HG03460 (cell line): ENCODE results near the gene CTNND2.
"Not testable (repeated sequence)": the region's sequence is repeated elsewhere in the genome, so short reads cannot be mapped to it uniquely, and the experiment has no call there.

Source experiments
- ATAC-seq: cut with Tn5 transposase; IDR thresholded peaks from one replicate; pipeline ENCODE4 v1.9.1; 2021; ENCODE audit not compliant: unreplicated experiment

Gene CTNND2

DNA sequence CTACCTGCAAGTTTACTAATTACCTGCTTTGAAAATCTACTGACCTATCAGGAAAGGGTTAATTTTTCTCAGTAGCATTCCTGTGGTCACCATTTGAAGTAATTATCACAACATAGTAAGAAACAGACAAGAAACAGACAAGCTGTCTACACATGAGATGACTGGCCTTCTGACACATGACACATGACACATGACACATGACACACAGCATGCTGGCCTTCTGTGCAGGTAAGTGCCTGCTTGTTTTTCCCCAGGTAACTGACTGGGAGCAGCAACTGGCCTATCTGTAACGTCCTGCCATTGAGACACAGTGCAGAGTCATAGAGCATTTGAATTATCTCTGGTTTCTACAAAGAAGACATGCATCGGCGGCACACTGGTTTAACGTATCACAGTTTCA is 222.4 kb downstream of the CTNND2 start:
- no peak for ATAC-seq

GRCh38 chr5:11679676-11680075 is 224.6 kb downstream of the CTNND2 start:
- ATAC-seq: no peak

GRCh38 chr5:11675184-11675583 is 229.1 kb downstream of the CTNND2 start:
- ATAC-seq: no peak

GRCh38 chr5:11672385-11673085 is 231.7 kb downstream of the CTNND2 start:
- ATAC-seq: no peak

DNA sequence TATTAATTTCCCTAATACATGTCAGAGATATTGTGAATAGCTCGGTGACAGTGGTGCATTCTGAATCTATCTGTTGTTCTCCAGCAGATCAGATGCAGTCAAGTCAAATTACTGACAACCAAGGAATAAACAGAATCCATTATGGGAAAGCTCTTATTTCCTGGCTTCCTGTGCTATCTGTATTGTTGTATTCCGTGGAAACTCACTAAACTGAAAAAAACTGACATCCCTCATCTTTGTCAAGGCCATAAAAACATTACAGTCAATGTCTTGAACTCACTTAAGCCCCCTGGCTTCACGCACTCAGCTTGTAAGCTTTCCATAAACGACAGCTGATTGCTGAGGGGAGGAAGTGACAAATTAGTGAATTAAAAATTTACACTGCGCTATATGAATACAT is 245.9 kb downstream of the CTNND2 start:
- ATAC-seq: no peak

GRCh38 chr5:11656916-11657315 is 247.3 kb downstream of the CTNND2 start:
- no peak for ATAC-seq

DNA sequence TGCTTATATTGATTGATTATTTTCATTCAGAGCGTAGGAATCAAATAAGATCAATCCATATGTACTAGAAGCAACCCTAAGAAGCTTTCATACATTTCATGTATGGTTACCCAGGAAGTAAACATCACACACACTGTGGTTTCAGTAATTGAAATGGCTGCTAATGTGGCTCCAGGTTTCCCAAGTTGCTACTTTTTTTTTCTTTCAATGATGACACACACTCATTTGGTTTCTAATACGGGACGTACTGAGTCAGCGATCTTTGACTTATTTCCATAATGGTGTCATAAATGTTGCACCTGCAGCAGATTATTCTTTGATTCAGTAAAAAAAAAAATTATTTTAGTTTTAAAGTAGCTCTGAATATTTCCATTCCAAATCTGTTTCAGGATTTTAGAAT is 248.6 kb downstream of the CTNND2 start:
- ATAC-seq: no peak

DNA sequence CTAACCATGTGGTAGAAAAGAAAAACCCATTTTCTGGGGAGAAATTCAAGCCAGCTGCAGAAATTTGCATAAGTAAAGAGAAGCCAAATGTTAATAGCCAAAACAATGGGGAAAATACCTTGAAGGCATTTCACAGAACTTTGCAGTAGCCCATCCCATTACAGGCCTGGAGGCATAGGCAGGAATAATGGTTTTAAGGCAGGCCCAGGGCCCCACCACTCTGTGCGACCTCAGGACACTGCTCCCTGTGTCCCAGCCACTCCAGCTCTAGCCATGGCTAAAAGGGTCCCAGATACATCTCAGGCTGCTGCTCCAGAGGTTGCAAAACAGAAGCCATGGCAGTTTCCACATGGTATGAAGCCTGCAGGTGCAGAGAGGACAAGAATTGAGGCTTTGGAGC is 253.3 kb downstream of the CTNND2 start:
- ATAC-seq: no peak

GRCh38 chr5:11646141-11646540 is 258.1 kb downstream of the CTNND2 start:
- no peak for ATAC-seq

DNA sequence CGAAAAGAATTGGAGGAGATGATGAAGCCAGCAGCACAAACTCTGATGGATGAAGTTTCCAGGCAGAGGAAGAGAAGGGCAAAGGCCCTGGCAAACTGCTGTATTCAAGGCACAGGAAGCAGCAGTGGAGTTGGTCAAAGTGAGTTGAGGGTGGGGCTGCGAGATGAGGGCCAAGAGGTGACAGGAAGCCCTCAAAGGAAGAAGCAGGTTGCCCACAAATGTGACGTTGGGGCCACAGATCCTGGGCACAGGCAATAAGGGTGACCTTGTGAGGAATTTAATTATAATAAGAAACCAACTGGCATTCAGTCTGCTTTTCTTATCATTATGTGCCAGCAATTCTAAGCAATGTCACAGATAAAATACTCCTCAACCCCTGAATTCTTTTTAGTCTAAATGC is 261.8 kb downstream of the CTNND2 start:
- no peak for ATAC-seq

DNA sequence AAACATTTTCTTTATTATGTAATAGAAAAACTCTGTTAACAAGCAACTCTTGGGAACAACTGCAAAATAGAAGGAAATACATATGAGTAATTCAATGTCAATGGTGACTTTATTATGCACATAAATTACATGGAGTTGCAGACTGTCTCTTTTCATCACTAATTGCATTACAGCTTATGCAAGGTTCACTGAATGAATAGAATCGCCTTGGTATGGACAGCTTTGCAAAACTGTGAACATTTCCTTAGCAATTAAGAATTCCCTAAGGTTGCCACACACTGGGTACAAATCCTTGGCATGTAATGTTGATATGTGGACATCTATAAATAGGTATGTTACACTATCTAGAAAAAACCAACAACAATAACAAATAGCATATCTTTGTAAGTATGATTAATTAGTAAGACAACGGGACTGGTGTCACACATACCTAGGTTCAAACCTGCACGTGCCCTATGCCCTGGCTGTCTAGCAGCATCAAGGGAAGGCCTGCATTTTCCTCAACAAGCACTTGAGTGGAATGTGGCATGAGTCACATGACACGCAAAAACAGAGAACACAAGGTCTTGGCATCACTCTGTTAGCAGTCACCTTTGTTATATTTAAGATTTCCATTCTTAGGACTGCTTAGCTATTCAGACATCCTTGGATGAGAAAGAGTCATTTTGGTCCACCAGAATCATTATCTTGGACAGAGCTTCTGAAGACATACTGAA is 263.9 kb downstream of the CTNND2 start:
- no peak for ATAC-seq

- ATAC-seq: no peak
Measured at GRCh38 chr5:11622785-11623184, 281.5 kb downstream of the CTNND2 start.

DNA sequence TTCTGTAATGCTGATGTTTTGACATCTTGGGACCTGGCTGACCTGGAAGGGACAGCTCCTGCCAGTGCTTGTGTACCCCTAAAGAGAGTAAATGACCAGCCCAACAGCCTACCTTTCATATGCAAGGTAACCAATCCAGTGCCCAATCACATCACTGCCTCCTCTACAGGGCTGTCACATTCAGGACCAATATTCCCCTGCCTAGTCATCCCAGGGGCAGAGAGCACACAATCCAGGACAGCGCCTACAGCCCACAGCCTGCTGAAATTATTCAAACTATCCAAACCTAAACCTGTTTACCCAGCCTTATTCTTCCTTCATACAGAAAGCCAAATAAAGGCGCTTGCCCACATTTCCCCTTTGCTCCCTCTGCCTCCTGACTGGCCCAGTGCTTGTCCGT is 284.1 kb downstream of the CTNND2 start:
- ATAC-seq: no peak

GRCh38 chr5:11619339-11620024 is 284.8 kb downstream of the CTNND2 start:
- no peak for ATAC-seq

DNA sequence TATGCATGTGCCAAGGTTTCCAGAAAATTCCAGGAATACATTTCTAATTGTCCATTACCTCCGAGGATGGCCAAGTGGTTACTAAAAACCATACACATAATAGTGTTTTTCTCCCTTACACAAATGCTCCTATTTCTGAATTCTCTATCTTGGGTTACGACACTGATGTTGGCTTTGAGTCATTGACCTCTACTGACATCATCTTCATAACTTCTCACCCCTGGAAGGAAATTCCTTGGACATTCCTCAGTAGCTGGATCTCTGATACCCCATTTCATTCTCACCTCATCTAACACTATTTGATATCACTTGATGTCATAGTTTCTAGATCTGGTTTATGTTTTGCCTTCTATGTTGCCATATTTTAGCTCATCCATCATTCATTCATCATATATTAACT is 287.2 kb downstream of the CTNND2 start:
- ATAC-seq: no peak

GRCh38 chr5:11616624-11617023 is 287.6 kb downstream of the CTNND2 start:
- ATAC-seq: not testable (repeated sequence)

DNA sequence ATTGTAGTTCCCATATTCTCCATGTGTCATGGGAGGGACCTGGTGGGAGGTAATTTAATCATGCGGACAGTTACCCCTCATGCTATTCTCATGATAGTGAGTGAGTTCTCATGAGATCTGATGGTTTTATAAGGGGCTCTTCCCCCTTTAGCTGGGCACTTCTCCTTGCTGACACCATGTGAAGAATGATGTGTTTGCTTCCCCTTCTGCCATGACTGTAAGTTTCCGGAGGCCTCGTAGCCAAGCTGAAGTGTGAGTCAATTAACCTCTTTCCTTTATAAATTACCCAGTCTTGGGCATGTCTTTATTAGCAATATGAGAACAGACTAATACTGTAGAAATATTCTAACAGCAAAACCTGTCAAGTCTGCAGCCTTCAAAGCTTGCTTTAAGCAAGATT is 293.2 kb downstream of the CTNND2 start:
- no peak for ATAC-seq

DNA sequence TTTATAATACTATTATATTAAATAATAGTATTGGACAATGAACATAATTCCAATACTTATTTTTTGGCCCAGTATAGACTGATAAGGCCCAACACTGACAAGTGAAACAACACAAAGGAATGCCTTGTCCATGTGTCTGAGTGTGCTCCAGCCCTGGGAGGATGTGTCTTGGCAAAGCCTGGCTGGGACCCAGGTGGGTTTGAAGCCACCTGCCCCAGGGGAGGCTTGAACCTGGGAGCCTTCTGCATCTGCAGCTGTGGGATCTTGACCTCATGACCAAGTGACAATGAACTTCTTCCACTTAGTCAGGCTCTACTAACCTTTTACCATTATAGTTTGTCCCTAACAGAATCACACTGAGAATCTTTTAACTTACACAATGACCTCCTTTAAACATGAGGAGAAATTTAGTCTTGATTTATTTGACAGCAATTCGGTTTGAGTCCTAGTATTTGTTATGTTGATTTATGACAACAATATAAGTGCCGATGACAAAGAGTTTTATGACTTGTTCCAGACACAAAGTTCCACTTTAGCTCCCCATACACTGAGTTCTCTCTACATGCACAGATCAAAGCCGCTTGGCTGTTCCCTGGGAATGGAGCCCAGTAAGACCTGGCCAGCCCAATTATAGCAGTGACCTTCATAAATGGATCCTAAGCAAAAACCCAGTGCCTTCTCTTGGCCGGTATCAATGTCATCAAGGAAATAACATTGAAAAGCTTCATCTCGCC is 294.5 kb downstream of the CTNND2 start:
- no peak for ATAC-seq

DNA sequence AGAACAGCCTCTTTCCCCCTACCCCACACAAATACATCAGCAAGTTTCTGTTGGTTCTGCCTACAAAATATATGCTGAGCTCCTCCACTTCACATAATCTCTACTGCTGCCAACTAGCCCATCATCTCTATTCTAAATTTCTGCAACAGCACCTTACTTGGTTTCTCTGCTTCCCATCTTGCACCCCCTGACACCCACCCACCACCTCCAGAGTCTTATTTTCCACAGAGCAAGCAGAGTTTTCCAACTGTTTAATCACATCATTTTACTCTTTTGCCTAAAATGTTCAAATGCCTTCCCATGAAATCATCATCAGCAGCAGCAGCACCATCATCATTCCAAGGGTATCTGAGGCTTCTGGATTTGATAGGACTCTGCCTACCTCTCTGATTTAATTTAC is 295.7 kb downstream of the CTNND2 start:
- ATAC-seq: no peak

DNA sequence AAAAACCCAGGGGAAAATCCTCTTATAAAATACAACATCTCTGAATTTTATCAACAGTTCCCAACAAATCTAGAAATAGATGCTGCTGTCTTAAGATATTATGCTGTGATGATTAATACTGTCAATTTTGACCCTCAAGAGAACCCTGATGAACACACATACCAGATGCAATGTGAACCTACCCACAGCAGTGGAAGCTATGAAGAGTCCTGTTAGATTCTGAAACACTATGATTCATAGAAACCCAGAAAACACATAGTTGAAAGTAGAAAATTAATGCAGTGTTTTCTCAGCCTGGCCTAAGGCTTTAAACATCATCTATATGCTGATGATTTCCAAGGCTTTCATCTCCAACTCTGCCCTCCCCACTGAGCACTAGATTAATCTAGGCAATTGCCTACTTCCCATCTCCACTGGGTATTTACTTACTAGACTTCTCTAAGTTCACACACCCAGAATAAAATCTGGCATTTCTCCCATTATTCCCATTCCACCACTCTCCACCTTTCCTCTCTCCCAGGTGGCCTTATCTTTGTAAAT is 296.2 kb downstream of the CTNND2 start:
- no peak for ATAC-seq

DNA sequence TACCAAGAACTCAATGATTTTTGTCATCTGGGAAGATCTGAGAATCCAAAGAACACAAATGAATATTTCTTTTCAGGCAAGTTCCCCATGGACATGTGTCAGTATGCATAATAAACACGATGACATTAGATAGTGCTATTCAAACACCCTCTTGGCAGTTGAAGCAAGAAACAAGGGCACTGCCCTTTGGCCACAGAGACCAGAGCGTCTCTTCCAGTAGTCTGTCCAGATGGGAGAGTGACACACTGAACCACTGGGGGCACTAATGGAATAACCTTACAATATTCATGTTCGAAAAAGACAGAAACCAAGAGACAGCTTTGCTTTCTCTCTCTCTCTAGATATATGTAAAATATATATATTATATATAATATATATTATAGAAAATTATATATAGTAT is 301.9 kb downstream of the CTNND2 start:
- no peak for ATAC-seq
